NCI-H187 treated with DMSO at 0.1 percent for 48 hours (cell line): ENCODE data around the gene MARK4.

Experiments
- DNase-seq: peaks from one replicate; lab custom pipeline; 2025; lab: John Stamatoyannopoulos, UW

Gene MARK4

GRCh38 chr19:45340899-45341453 is 89.9 kb downstream of the MARK4 start:
- no peak for DNase-seq

GRCh38 chr19:45342911-45343310 is 91.8 kb downstream of the MARK4 start:
- DNase-seq = no peak

- DNase-seq = no peak
Measured at GRCh38 chr19:45344621-45345505, 93.8 kb downstream of the MARK4 start.

GRCh38 chr19:45345506-45345860 is 94.4 kb downstream of the MARK4 start:
- no peak for DNase-seq

- DNase-seq = no peak
Measured at GRCh38 chr19:45346449-45346848, 95.4 kb downstream of the MARK4 start.

- DNase-seq = no peak
Measured at GRCh38 chr19:45347570-45348366, 96.7 kb downstream of the MARK4 start.

- DNase-seq = no peak
Measured at GRCh38 chr19:45348367-45349125, 97.5 kb downstream of the MARK4 start.

GRCh38 chr19:45349126-45349415 is 98.0 kb downstream of the MARK4 start:
- DNase-seq = no peak

- DNase-seq = no peak
Measured at GRCh38 chr19:45349430-45349941, 98.4 kb downstream of the MARK4 start.

- no peak for DNase-seq
Measured at GRCh38 chr19:45350477-45351058, 99.5 kb downstream of the MARK4 start.

GRCh38 chr19:45351401-45351952 is 100.4 kb downstream of the MARK4 start:
- no peak for DNase-seq

- DNase-seq = no peak
Measured at GRCh38 chr19:45352062-45352461, 101.0 kb downstream of the MARK4 start.

GRCh38 chr19:45352471-45352870 is 101.4 kb downstream of the MARK4 start:
- no peak for DNase-seq

GRCh38 chr19:45352914-45353796 is 102.1 kb downstream of the MARK4 start:
- no peak for DNase-seq

- no peak for DNase-seq
Measured at GRCh38 chr19:45354241-45354842, 103.3 kb downstream of the MARK4 start.
